HEK293T (cell line): ENCODE measurements around the gene ING5.
"Not testable (repeated sequence)": the region's sequence is repeated elsewhere in the genome, so short reads cannot be mapped to it uniquely, and the experiment has no call there.

Source experiments
- CTCF ChIA-PET: fragments of 350-600 bp; formaldehyde crosslinking; extraction: SDS; loops from one replicate; lab custom pipeline; 2021; ENCODE audit warnings: antibody characterized with exemption, inconsistent platforms; lab: Yijun Ruan, JAX
- POLR2A ChIA-PET: fragments of 350-600 bp; formaldehyde crosslinking; extraction: SDS; loops from one replicate; lab custom pipeline; 2020; ENCODE audit warnings: antibody characterized with exemption, inconsistent platforms; lab: Yijun Ruan, JAX
- DNase-seq: peaks from one replicate; pipeline ENCODE4 v3.0.0; 2012; ENCODE audit warnings: mixed read lengths; ENCODE audit errors: extremely low spot score
- ARNT ChIP-seq: fragments of 450-650 bp; IDR thresholded peaks from 2 replicates; pipeline ENCODE4 v1.6.1; 2017; ENCODE audit warnings: mild to moderate bottlenecking
- BHLHE40 ChIP-seq: fragments of 450-650 bp; IDR thresholded peaks from 2 replicates; pipeline ENCODE4 v1.6.1; 2016; ENCODE audit warnings: mild to moderate bottlenecking, moderate library complexity, borderline replicate concordance
- CTBP1 ChIP-seq: fragments of 450-650 bp; IDR thresholded peaks from 2 replicates; pipeline ENCODE4 v1.6.1; 2016; ENCODE audit warnings: borderline replicate concordance
- ELF4 ChIP-seq: fragments of 450-650 bp; IDR thresholded peaks from 2 replicates; pipeline ENCODE4 v1.6.1; 2017; ENCODE audit warnings: antibody characterized with exemption
- FOXA1 ChIP-seq: fragments of 450-650 bp; IDR thresholded peaks from 2 replicates; pipeline ENCODE4 v1.6.1; 2016; ENCODE audit warnings: mild to moderate bottlenecking
- FOXK2 ChIP-seq: fragments of 450-650 bp; IDR thresholded peaks from 2 replicates; pipeline ENCODE4 v1.6.1; 2016; ENCODE audit warnings: mild to moderate bottlenecking
- FOXM1 ChIP-seq: fragments of 450-650 bp; IDR thresholded peaks from 2 replicates; pipeline ENCODE4 v1.6.1; 2017; ENCODE audit warnings: mild to moderate bottlenecking, borderline replicate concordance
- HDGF ChIP-seq: fragments of 450-650 bp; IDR thresholded peaks from 2 replicates; pipeline ENCODE4 v1.6.1; 2017; ENCODE audit warnings: antibody characterized with exemption, borderline replicate concordance
- L3MBTL2 ChIP-seq: fragments of 450-650 bp; conservative IDR thresholded peaks from 2 replicates; pipeline ENCODE4 v1.6.1; 2016; ENCODE audit warnings: mild to moderate bottlenecking
- LEF1 ChIP-seq: fragments of 450-650 bp; IDR thresholded peaks from 2 replicates; pipeline ENCODE4 v1.6.1; 2017; ENCODE audit warnings: mild to moderate bottlenecking, borderline replicate concordance
- NFRKB ChIP-seq: fragments of 450-650 bp; IDR thresholded peaks from 2 replicates; pipeline ENCODE4 v1.6.1; 2016; ENCODE audit warnings: mild to moderate bottlenecking, moderate library complexity
- SP1 ChIP-seq: fragments of 450-650 bp; IDR thresholded peaks from 2 replicates; pipeline ENCODE4 v1.6.1; 2017
- SUZ12 ChIP-seq: fragments of 450-650 bp; IDR thresholded peaks from 2 replicates; pipeline ENCODE4 v1.6.1; 2016; ENCODE audit warnings: mild to moderate bottlenecking
- TARDBP ChIP-seq: fragments of 450-650 bp; IDR thresholded peaks from 2 replicates; pipeline ENCODE4 v1.6.1; 2016
- ZNF384 ChIP-seq: fragments of 450-650 bp; IDR thresholded peaks from 2 replicates; pipeline ENCODE4 v1.6.1; 2016
- TF ChIP-seq, protein P1 (sequence below): fragments of 450-650 bp; IDR thresholded peaks from 2 replicates; pipeline ENCODE4 v1.6.1; 2016

Gene ING5

DNA sequence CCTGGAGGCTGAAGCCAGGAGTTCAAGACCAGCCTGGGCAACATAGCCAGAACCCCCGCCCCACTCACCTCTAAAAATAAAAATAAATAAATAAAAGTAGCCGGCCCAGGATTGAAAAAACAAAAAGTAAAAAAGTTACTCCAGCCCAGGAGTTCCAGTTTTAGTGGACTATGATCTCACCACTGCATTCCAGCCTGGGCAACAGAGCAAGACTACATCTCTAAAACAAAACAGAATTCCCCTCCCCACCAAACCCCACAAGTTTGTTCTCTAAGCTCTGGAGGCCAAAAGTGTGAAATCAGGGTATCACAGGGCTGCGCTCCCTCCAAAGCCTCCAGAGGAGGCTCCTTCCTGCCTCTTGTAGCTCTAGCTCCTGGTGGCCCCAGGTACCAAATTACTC lies 34.3 kb downstream of the ING5 start:
- TF ChIP-seq CTBP1: no peak
- TF ChIP-seq ARNT: no peak
- TF ChIP-seq TARDBP: no peak
- TF ChIP-seq BHLHE40: no peak
- TF ChIP-seq SP1: no peak
- TF ChIP-seq L3MBTL2: no peak
- no peak for TF ChIP-seq LEF1
- no peak for TF ChIP-seq ZNF384
- TF ChIP-seq SUZ12: no peak
- ChIA-PET CTCF (no interaction called here), POLR2A (no interaction called here)
- no peak for DNase-seq

DNA sequence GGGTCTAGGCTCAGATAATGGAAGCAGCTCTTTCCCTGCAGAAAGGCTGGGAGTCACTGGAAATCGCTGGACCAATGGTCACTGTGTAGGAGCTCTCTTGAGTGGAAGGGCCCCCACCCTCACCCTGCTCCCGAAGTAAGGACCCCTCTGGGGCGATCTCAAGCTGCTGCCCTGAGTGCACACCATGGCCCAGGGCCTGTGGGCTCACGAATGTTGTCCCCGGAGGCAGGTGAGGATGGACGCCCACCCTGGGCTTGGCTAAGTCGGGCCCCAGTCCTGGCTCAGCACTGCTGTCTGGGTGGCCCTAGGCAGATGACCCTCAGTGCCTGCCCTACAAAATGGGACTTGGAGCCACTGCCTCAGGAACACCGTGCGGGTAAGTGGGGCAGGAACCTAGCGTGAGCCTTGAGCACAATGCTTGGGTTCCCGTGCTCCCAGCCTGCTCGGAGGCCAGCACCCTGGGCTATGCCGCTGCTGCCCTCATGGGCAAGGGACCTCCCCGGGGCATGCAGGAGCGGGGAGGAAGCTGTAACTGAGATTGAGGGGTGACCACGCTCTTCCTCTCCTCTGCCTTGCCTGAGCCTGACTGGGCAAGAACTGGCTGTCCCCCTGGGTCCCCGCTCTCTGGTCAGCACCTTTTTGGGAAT lies 36.3 kb downstream of the ING5 start:
- DNase-seq: no peak
- ChIA-PET CTCF (no interaction called here), POLR2A (no interaction called here)
- TF ChIP-seq SUZ12: no peak

DNA sequence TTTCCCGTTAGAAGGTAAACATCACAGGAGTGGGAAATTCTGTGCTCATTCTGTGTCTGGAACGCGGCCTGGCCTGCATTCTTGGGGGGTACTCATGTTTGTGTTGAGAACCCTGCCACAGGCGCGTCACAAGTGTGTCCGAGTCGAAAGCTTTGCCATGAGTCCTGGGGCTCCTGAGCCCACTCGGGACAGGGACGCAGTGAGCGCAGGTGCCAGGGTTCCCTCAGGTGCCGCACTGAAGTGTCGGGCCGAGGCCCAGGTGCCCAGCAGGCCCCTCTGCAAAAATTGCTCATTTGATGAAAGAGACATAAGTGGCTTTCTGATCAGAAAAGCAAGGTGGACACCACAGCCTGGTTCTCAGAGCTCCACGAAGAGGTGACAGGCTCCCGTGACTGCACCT lies 37.3 kb downstream of the ING5 start:
- POLR2A ChIA-PET: interaction anchor here (1.0 kb wide), 1 partner anchor 8 kb away, joined by 3 read pairs; no protein-coding TSS in a partner anchor
- TF ChIP-seq LEF1 (no peak), HDGF (no peak), FOXK2 (no peak), FOXM1 (no peak), CTBP1 (no peak), L3MBTL2 (no peak), BHLHE40 (no peak), ELF4 (no peak), FOXA1 (no peak)
- TF ChIP-seq, protein P1, sequence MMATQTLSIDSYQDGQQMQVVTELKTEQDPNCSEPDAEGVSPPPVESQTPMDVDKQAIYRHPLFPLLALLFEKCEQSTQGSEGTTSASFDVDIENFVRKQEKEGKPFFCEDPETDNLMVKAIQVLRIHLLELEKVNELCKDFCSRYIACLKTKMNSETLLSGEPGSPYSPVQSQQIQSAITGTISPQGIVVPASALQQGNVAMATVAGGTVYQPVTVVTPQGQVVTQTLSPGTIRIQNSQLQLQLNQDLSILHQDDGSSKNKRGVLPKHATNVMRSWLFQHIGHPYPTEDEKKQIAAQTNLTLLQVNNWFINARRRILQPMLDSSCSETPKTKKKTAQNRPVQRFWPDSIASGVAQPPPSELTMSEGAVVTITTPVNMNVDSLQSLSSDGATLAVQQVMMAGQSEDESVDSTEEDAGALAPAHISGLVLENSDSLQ: no peak
- CTCF ChIA-PET: no interaction called here
- no peak for DNase-seq

DNA sequence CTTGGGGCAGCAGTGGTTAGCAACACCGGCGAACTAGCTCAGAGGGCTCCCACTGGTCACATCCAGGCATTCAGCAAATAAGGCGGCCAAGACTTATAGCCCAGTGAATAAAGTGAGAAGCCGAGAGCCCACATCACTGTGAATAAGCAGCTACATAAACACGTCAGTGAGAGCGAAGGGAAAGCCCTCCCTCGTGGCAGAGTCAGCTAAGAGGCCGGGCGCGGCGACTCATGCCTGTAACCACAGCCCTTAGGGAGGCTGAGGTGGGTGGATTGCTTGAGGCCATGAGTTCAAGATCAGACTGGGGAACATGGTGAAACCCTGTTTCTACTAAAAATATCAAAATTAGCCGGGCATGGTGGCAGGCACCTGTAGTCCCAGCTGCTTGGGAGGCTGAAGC lies 37.8 kb downstream of the ING5 start:
- CTCF ChIA-PET: no interaction called here
- POLR2A ChIA-PET: interaction anchor here (1.0 kb wide), 1 partner anchor 8 kb away, joined by 3 read pairs; no protein-coding TSS in a partner anchor
- TF ChIP-seq SP1 (no peak), ELF4 (no peak), NFRKB (no peak)
- DNase-seq: no peak

DNA sequence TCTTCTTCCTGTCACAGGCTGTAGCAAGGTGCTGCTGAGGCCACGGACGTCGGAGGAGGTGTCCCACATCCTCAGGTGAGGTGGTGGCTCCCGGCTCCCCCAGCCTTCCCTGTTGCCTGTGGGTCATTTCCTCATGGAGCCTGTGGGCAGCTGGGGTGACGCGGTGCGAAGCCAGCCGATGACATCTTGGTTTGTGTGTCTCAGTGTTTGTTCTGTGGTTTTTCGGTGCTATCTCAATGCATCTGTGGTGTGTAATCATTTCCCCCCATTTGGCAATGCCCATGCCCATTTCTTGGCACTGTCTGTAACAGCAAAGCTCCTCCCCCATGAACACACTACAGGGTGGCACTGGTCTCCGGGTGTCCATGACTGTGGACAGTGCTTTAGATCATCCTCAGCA lies 39.2 kb downstream of the ING5 start:
- CTCF ChIA-PET: no interaction called here
- no peak for DNase-seq
- TF ChIP-seq, protein P1: no peak
- TF ChIP-seq LEF1: no peak
- no peak for TF ChIP-seq HDGF
- no peak for TF ChIP-seq TARDBP
- TF ChIP-seq FOXM1: no peak
- no peak for TF ChIP-seq BHLHE40
- no peak for TF ChIP-seq NFRKB
- TF ChIP-seq L3MBTL2: no peak
- no peak for TF ChIP-seq CTBP1
- no peak for TF ChIP-seq SUZ12
- TF ChIP-seq FOXA1: no peak
- TF ChIP-seq ZNF384: no peak
- no peak for TF ChIP-seq ELF4
- no peak for TF ChIP-seq ARNT
- POLR2A ChIA-PET: no interaction called here

DNA sequence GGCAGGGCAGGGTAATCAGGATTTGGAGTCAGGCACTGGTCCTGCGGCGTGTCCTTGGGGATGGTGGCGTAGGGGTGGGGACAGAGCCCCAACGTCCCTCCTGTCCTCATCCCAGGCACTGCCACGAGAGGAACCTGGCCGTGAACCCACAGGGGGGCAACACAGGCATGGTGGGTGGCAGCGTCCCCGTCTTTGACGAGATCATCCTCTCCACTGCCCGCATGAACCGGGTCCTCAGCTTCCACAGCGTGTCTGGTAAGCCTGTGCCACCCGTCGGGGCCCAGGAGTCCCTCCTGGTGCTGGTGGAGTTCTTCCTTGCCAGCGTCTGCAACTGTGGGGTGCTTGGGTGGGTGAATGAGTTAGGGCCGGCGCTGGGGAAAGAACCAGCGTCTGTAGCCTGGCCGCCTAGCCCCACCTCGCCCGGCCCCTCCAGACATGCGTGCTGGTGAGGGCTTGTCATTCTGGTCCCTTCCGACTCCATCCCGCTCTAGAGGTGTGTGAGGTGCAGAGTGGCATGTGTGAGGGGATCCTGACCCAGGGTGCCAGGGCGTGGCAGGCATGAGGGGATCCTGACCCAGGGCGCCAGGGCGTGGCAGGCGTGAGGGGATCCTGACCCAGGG lies 40.6 kb downstream of the ING5 start:
- ChIA-PET CTCF (no interaction called here), POLR2A (no interaction called here)
- DNase-seq: no peak
- TF ChIP-seq FOXM1 (no peak), ELF4 (no peak), L3MBTL2 (no peak), ZNF384 (no peak)

DNA sequence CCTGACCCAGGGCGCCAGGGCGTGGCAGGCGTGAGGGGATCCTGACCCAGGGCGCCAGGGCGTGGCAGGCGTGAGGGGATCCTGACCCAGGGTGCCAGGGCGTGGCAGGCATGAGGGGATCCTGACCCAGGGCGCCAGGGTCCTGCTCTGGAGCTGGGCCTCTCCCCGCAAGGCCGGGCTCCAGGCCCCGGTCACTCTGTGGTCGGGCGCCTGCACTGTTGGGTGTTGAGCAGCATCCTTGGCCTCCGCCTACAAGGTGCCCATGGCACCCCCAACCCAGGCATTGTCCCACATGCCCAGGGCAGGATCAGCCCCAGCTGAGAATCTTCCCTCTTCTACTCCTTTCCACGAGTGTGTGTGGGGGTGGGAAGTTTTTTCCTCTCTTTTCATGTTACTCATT lies 41.2 kb downstream of the ING5 start:
- CTCF ChIA-PET, DNase-seq, POLR2A ChIA-PET: not testable (repeated sequence)

DNA sequence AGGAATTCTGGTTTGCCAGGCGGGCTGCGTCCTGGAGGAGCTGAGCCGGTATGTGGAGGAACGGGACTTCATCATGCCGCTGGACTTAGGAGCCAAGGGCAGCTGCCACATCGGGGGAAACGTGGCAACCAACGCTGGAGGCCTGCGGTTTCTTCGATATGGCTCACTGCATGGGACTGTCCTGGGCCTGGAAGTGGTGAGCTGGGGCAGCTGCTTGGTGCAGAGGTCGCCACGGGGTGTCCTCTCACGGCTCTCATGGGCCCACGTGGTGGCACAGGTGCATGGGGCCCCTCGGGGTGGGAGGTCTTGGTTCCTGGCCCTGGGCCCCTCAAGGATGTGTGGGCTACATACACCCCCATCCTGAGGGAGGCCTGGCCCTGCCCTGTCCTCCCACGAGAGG lies 41.8 kb downstream of the ING5 start:
- no peak for TF ChIP-seq BHLHE40
- no peak for DNase-seq
- ChIA-PET POLR2A (no interaction called here), CTCF (no interaction called here)
